ENCODE data around the gene AIG1. TPM values are rescaled to one million over a fixed set of nuclear protein-coding genes. Genes with fewer than 3 reads are reported as not detected.

Gene AIG1
- total RNA-seq, 4 donors from 2014 or later = 40.7 to 56.4 (median 43.6) TPM

GRCh38 chr6:143247586-143247985 is 186.9 kb downstream of the AIG1 start:
- TF ChIP-seq, protein P1, sequence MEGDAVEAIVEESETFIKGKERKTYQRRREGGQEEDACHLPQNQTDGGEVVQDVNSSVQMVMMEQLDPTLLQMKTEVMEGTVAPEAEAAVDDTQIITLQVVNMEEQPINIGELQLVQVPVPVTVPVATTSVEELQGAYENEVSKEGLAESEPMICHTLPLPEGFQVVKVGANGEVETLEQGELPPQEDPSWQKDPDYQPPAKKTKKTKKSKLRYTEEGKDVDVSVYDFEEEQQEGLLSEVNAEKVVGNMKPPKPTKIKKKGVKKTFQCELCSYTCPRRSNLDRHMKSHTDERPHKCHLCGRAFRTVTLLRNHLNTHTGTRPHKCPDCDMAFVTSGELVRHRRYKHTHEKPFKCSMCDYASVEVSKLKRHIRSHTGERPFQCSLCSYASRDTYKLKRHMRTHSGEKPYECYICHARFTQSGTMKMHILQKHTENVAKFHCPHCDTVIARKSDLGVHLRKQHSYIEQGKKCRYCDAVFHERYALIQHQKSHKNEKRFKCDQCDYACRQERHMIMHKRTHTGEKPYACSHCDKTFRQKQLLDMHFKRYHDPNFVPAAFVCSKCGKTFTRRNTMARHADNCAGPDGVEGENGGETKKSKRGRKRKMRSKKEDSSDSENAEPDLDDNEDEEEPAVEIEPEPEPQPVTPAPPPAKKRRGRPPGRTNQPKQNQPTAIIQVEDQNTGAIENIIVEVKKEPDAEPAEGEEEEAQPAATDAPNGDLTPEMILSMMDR (IDR thresholded peaks at IDR 0.05; ENCODE audit: low read depth) = no peak

DNA sequence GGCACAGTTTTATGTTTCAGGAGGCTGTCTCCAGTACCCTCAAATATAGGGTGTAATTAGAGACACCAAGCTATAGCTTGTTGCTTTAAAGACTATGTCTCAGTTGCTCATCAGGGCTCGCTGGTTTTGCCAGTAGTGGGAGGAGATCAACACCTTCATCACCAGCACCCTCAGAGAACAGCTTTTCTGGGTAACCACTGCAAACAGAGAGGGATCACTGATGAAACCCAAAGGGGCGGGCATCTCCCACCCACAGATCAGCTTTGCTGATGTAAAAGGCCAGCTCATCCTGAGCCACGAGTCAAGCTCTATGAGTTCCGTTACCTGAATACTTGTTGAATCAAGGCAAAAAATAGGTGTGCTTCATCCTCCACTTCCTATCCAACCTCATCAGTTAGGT is 187.7 kb downstream of the AIG1 start:
- TF ChIP-seq, protein P1 (IDR thresholded peaks at IDR 0.05; ENCODE audit: low read depth) = no peak

DNA sequence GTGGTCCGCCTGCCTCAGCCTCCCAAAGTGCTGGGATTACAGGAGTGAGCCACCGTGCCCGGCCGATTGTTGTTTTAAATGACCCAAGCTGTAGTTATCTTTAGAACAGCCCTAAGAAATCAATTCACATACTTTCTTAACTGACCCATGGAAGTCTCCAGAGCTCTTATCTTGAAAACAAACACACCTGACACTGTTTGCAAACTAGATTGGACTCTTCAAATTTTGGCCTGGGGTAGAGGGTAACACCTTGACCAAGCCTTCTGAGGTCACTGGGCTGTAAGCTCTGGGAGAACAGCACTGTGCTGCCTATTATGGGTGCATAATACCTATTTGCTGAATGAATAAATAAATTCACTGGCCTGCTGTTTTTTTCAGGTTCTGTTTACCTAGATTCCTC is 190.6 kb downstream of the AIG1 start:
- TF ChIP-seq, protein P1 (IDR thresholded peaks at IDR 0.05; ENCODE audit: low read depth) = no peak

- TF ChIP-seq, protein P1 (IDR thresholded peaks at IDR 0.05; ENCODE audit: low read depth) = no peak
These were observed 192.3 kb downstream of the AIG1 start for GRCh38 chr6:143252961-143253360.

GRCh38 chr6:143253586-143253985 is 192.9 kb downstream of the AIG1 start:
- TF ChIP-seq, protein P1 (IDR thresholded peaks at IDR 0.05; ENCODE audit: low read depth) = no peak

- TF ChIP-seq, protein P1 (IDR thresholded peaks at IDR 0.05; ENCODE audit: low read depth) = no peak
These were observed 198.3 kb downstream of the AIG1 start for GRCh38 chr6:143258945-143259344.

GRCh38 chr6:143260857-143261256 is 200.2 kb downstream of the AIG1 start:
- TF ChIP-seq, protein P1 (IDR thresholded peaks at IDR 0.05; ENCODE audit: low read depth) = no peak
